GM19397 (cell line): ENCODE results near the gene TP53TG5.
"Not testable (repeated sequence)": the region's sequence is repeated elsewhere in the genome, so short reads cannot be mapped to it uniquely, and the experiment has no call there.

Source experiments
- ATAC-seq: cut with Tn5 transposase; IDR thresholded peaks from one replicate; pipeline ENCODE4 v1.9.1; 2021; ENCODE audit warnings: mild to moderate bottlenecking, moderate library complexity; ENCODE audit not compliant: unreplicated experiment

The TP53TG5 gene

GRCh38 chr20:45368221-45368980, 9.7 kb downstream of the TP53TG5 start:
- ATAC-seq = peak; percentile 81

- ATAC-seq = no peak
Observed at GRCh38 chr20:45367126-45367525, 11.0 kb downstream of the TP53TG5 start.

DNA sequence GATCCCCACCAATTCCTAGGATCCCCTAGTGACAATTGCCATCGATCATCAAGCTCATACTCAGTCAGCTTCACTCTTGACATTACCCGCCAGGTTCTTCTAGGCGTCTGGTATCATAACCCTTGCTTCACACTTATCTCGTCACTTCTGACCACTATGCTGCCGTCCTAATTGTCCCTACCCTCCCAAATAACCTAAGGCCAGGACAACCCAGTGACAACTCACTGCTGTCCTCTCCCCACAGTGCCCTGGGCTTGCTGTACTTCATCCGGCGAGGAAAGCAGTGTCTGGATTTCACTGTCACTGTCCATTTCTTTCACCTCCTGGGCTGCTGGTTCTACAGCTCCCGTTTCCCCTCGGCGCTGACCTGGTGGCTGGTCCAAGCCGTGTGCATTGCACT, 11.5 kb downstream of the TP53TG5 start:
- no peak for ATAC-seq

GRCh38 chr20:45366192-45366591, 11.9 kb downstream of the TP53TG5 start:
- ATAC-seq = no peak

- no peak for ATAC-seq
Observed at GRCh38 chr20:45365444-45365970, 12.6 kb downstream of the TP53TG5 start.

DNA sequence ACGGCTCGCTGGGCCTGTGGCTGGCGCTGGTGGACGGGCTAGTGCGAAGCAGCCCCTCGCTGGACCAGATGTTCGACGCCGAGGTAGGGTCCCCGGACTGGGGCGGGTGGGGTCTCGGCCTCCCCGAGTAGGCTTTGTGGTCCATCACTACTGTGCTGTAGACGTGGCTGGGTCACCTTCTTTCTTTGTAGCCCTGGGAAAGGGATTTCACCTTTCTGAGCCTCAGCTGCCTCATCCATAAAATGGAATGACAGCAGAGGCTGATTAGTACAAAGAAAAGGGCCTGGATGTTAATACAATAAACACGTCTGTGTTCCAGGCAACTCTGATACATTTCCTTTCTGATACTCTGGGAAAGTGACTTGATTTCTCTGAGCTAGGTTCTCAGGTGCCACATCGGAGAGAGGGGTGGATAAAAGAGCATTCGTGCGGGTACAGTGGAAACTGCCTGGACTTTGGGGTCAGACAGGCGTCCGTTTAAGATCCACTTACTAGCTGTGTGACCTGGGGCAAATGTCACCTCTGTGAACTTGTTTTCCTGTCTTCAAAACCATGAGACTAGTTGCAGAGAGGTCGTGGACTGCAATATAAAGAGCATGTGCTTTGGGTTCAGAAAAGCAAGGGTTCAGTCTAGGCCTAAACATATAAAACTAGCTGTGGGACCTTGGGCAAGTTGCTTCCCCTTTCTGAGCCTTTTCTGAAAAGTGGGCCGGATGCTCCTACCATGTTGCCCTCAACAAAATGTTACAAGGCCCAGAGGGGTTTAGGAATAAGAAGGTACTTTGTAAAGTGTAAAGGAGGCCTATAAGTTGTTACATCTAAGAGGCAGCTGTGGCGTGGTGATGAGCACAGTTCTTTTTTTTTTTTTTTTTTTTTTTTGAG, 14.3 kb downstream of the TP53TG5 start:
- no peak for ATAC-seq

DNA sequence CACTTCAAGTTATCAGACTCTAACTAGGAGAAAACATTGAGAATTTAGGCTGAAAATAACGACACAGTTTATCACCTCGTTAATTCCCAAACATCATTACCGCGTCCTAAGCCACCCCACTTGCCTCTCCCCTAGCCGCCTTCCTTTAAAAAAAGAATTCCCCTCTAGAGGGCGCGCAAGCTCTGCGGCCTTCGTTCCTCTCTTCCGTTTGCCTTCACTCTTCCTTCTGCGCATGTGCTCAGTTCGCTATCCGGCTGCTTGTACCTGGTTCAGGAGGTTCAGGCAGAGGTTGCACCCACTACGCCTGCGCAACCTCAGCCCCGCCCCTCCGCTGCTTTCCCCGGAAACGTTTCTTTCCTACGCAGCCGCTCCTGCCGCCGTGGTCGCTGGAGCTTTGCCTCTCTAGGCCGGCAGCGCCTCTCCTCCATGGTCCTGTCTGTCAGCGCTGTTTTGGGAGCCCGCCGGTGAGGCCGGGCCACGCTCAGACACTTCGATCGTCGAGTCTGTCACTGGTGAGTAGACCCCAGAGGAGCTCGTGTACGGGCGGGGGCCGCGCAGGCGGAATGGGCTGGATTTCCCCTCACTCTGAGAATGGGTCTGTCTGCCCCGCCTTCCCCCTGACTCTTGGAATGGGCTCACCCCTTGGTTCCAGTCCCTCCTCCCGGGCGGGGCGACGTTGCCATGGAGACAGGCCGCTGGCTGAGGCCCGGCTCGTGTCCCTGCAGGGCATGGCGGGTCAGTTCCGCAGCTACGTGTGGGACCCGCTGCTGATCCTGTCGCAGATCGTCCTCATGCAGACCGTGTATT, 15.1 kb downstream of the TP53TG5 start, which contains the start of gene SYS1:
SYS1 (plus strand) TSS at position 353 of the 807 bp plus-strand sequence; CDS start at position 729, 376 bp downstream.
- peak; percentile 90 for ATAC-seq

DNA sequence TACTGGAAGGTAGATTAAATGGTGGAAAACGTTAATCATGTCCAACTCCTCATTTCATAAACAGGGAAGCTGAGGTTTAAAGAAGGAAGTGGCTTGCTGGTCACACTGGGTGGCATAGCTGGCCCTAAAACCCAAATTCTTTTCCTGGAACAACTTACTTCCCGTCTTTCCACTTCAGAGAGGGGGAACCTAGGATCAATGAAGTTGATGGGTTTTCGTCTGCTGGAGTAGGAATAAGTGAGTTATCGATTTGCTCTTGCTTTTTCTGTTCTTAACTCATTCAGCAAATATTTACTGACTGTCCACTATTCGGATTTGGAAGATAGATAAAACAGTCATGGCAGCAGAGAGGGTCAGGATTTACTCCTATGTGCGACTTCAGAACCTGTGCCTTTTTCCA, 16.3 kb downstream of the TP53TG5 start:
- ATAC-seq = no peak

DNA sequence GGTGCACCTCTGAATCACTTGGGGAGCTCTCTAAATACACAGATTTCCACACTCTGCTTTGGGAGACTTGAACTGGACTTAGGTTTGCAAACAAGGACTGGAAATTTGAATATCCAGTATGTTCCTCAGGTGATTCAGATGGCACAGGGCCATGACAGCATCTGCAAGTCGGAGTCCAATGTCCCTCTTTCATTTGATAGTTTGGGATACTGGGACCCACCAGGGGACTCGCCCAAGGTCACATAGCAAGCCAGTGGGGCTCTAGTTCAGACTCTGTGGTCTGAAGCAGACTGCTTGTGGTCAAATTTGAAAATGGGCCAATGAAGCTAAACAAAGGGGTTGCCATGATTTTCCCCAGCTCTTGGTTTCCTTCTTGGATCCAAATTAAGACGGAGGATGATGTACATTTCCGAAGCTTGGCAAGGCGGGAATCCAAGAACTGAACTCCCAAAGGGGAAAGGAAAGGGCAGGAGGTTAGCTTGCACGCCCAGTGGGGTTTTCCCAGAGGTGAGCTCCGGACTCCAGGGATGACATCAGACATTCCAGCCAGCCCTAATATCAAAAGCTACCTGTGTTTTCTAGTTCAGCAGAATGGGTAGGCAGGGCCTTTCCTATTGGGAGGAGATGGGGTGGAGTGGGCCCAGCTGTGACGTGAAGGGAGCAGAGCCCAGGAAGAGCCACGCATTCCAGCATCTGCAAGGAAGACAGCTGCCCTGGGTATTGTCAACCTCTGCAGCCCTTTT, 18.5 kb downstream of the TP53TG5 start:
- no peak for ATAC-seq

DNA sequence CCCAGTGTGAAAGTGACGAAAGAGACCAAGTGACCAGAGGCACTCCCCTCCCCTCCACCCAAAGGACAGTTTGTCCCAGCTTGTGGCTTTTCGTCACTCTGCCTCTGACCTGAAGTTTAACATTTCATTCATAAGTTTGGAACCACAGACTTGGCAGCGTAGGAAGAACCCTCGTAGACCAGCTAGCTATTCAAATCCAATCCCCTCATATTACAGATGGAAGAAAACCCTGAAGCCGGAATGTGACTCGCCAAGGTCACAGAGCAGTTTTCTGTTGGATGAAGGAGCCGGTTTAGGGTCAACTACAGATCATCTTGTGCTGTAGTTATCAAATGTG, 19.1 kb downstream of the TP53TG5 start:
- ATAC-seq = no peak

DNA sequence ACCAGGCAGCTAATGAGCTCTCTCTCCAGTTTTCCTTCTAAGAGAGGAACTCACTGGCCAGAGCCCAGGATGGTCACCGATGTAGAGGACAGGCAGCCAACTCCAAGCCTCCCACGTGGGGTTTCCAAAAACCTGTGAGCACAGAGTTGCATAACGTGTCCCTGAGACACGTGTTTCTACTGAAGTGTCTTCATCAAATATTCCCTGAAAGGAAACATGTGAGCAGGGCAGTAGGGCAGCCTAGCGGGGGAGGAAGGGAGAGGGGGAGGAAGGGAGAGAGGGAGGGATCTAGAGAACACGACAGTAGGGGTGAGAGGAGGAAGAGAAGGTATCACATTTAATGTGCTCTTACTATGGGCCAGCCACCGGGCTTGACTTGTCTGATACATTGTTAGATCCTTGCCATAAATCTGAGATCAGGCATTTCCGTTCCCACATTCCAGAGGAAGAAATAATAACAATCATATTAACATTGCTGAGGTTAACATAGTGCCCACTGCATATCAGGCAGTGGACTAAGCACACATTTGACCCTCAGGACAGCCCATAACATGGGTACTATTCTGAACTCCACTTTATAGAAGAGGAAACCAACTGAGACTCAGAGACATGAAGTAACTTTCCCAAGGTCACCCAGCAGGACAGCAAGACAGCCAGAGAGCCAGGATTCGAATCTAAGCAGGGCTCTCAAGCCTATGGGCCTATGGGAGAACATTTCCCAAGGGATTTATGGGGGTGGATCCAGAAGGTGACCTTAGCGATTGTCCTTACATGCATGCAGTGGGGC, 19.6 kb downstream of the TP53TG5 start:
- no peak for ATAC-seq

DNA sequence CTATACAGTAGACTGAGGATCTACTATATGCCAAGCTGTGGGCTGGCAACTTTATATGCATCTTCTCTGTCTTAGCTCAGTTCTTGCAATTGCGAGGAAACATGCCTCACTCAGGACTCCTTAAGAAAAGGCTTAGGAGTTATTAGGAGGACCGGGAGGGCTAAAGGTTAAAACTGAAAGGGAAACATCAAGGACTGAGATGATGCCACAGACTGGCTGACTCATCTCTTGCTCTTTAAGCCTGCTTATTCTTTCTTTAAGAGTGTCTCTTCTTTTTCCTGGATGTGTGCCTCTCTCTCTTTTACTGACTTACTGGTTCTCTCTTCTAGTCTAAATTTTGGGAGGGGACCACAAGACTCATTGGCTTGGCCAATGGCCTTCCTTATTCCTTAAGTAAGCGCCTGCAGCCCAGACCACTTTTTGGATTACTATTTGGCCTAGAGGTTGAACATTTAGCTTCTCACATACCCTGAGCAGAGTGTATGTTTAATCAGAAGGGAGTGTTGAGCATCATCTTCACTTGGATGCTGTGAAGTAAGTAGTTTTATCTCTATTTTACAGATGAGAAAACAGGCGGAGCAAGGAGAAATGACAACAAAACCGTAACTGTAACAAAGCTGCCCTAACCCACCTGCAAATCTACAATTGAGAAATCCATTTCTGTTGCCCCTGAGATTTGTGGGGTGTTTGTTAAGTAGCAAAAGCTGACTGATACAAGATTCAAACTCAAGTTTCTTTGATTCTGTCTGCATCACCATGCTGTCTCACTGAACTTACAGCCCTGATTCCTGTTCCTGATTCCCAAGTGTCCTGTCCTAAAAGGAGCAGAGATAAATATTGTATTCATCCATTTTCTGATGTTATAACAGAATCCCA, 22.7 kb downstream of the TP53TG5 start:
- no peak for ATAC-seq

- no peak for ATAC-seq
Observed at GRCh38 chr20:45354423-45355208, 23.5 kb downstream of the TP53TG5 start.

GRCh38 chr20:45353746-45354145, 24.4 kb downstream of the TP53TG5 start:
- no peak for ATAC-seq

GRCh38 chr20:45352729-45353128, 25.4 kb downstream of the TP53TG5 start:
- no peak for ATAC-seq

- not testable (repeated sequence) for ATAC-seq
Observed at GRCh38 chr20:45350795-45351194, 27.3 kb downstream of the TP53TG5 start.

DNA sequence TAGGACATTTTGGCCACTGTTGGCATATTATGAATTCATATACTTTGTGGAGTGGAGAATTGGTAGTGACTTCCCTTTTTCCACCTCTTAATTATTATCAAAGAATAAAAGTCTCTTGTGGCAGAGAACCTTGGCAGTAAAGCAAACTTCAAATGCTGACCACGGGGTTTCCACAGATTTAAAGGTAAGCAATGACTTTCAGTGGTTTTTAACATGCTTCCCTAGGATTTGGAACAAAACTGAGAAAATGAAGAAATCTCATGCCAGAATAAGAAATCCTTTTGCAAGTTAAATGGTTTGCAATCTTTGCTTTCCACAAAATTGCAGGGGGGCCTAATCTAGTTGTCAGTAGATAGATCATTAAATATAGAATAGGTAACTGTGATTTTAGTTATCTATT, 27.9 kb downstream of the TP53TG5 start:
- ATAC-seq = no peak
